Neuron (in vitro differentiated cells): ENCODE results near the gene OR10A6.

ENCODE experiments used
- H2AFZ ChIP-seq: one replicate; pipeline ENCODE4 v1.6.1; 2013; ENCODE audit warnings: low read depth, mild to moderate bottlenecking, inconsistent platforms, low read length, moderate library complexity
- H3K27me3 ChIP-seq: one replicate; pipeline ENCODE4 v1.6.1; 2013; ENCODE audit warnings: low read length; ENCODE audit not compliant: insufficient read depth
- H3K36me3 ChIP-seq: one replicate; pipeline ENCODE4 v1.6.1; 2013; ENCODE audit warnings: low read length; ENCODE audit not compliant: insufficient read depth
- H3K4me1 ChIP-seq: one replicate; pipeline ENCODE4 v1.6.1; 2013; ENCODE audit warnings: low read length; ENCODE audit not compliant: insufficient read depth
- H3K4me3 ChIP-seq: 2 replicates; pipeline ENCODE4 v1.5.1; 2013; ENCODE audit warnings: mild to moderate bottlenecking, low read length, moderate library complexity
- H3K9me3 ChIP-seq: one replicate; pipeline ENCODE4 v1.6.1; 2013; ENCODE audit warnings: low read length

Gene OR10A6

GRCh38 chr11:7931168-7931567 lies at the start of gene OR10A6:
Gene OR10A6, minus strand, starts transcription at chr11:7931268. Its CDS starts 2,606 bp downstream, at chr11:7928662.
- Histone ChIP-seq H3K9me3 (peaks cover under 1% of the 10 kb centered on the region), H3K36me3 (no peaks in the 10 kb centered on the region), H3K4me3 (no peak within 1 kb of the TSS), H3K27me3 (peaks cover 2% of the 10 kb centered on the region), H3K4me1 (no peaks in the 10 kb centered on the region), H2AFZ (no peak within 1 kb of the TSS)

- Histone ChIP-seq H3K4me3 (no peak overlapping the region), H2AFZ (no peak overlapping the region), H3K27me3 (no peaks in the 10 kb centered on the region), H3K4me1 (no peaks in the 10 kb centered on the region), H3K36me3 (no peaks in the 10 kb centered on the region), H3K9me3 (no peaks in the 10 kb centered on the region)
Measured at GRCh38 chr11:7977232-7977917, 46.3 kb upstream of the OR10A6 start.

GRCh38 chr11:7974668-7975067 lies 43.6 kb upstream of the OR10A6 start:
- Histone ChIP-seq H3K9me3 (no peaks in the 10 kb centered on the region), H3K4me1 (no peaks in the 10 kb centered on the region), H3K4me3 (no peak overlapping the region), H2AFZ (no peak overlapping the region), H3K36me3 (no peaks in the 10 kb centered on the region), H3K27me3 (no peaks in the 10 kb centered on the region)

GRCh38 chr11:7973011-7973410 lies 41.9 kb upstream of the OR10A6 start:
- no peaks in the 10 kb centered on the region for H3K27me3 ChIP-seq
- H3K4me1 ChIP-seq = no peaks in the 10 kb centered on the region
- H3K9me3 ChIP-seq = no peaks in the 10 kb centered on the region
- no peaks in the 10 kb centered on the region for H3K36me3 ChIP-seq
- no peak overlapping the region for H2AFZ ChIP-seq
- no peak overlapping the region for H3K4me3 ChIP-seq

- Histone ChIP-seq H3K9me3 (no peaks in the 10 kb centered on the region), H2AFZ (no peak overlapping the region), H3K4me3 (no peak overlapping the region), H3K36me3 (no peaks in the 10 kb centered on the region), H3K27me3 (peaks cover 4% of the 10 kb centered on the region), H3K4me1 (no peaks in the 10 kb centered on the region)
Measured at GRCh38 chr11:7971846-7972245, 40.8 kb upstream of the OR10A6 start.

GRCh38 chr11:7969756-7970646 lies 38.9 kb upstream of the OR10A6 start:
- Histone ChIP-seq H3K27me3 (peaks cover 12% of the 10 kb centered on the region), H3K36me3 (no peaks in the 10 kb centered on the region), H2AFZ (no peak overlapping the region), H3K9me3 (no peaks in the 10 kb centered on the region), H3K4me1 (no peaks in the 10 kb centered on the region), H3K4me3 (no peak overlapping the region)

- Histone ChIP-seq H3K36me3 (no peaks in the 10 kb centered on the region), H3K4me1 (no peaks in the 10 kb centered on the region), H2AFZ (no peak overlapping the region), H3K9me3 (no peaks in the 10 kb centered on the region), H3K4me3 (no peak overlapping the region), H3K27me3 (peaks cover 13% of the 10 kb centered on the region)
Measured at GRCh38 chr11:7968686-7969085, 37.6 kb upstream of the OR10A6 start.

- no peak overlapping the region for H3K4me3 ChIP-seq
- no peak overlapping the region for H2AFZ ChIP-seq
- H3K9me3 ChIP-seq = no peaks in the 10 kb centered on the region
- no peaks in the 10 kb centered on the region for H3K36me3 ChIP-seq
- H3K4me1 ChIP-seq = no peaks in the 10 kb centered on the region
- peaks cover 13% of the 10 kb centered on the region for H3K27me3 ChIP-seq
Measured at GRCh38 chr11:7967826-7968225, 36.8 kb upstream of the OR10A6 start.

GRCh38 chr11:7967097-7967496 lies 36.0 kb upstream of the OR10A6 start:
- Histone ChIP-seq H3K9me3 (no peaks in the 10 kb centered on the region), H3K27me3 (peaks cover 13% of the 10 kb centered on the region), H2AFZ (no peak overlapping the region), H3K4me1 (no peaks in the 10 kb centered on the region), H3K4me3 (no peak overlapping the region), H3K36me3 (no peaks in the 10 kb centered on the region)

- H3K4me3 ChIP-seq = no peak within 1 kb of the TSS
- H3K9me3 ChIP-seq = no peaks in the 10 kb centered on the region
- H3K27me3 ChIP-seq = peaks cover 13% of the 10 kb centered on the region
- H3K4me1 ChIP-seq = no peaks in the 10 kb centered on the region
- H2AFZ ChIP-seq = no peak within 1 kb of the TSS
- no peaks in the 10 kb centered on the region for H3K36me3 ChIP-seq
Measured at GRCh38 chr11:7965386-7965785, 34.3 kb upstream of the OR10A6 start, which contains the start of gene NLRP10. Gene NLRP10, minus strand, starts transcription at chr11:7965447. Its CDS starts 1,952 bp downstream, at chr11:7963495.

- no peak overlapping the region for H3K4me3 ChIP-seq
- no peaks in the 10 kb centered on the region for H3K9me3 ChIP-seq
- no peaks in the 10 kb centered on the region for H3K4me1 ChIP-seq
- no peaks in the 10 kb centered on the region for H3K36me3 ChIP-seq
- H2AFZ ChIP-seq = no peak overlapping the region
- peaks cover 13% of the 10 kb centered on the region for H3K27me3 ChIP-seq
Measured at GRCh38 chr11:7964873-7965272, 33.8 kb upstream of the OR10A6 start.

- H3K4me3 ChIP-seq = no peak overlapping the region
- H3K4me1 ChIP-seq = no peaks in the 10 kb centered on the region
- H2AFZ ChIP-seq = no peak overlapping the region
- H3K9me3 ChIP-seq = no peaks in the 10 kb centered on the region
- peaks cover 13% of the 10 kb centered on the region for H3K27me3 ChIP-seq
- H3K36me3 ChIP-seq = no peaks in the 10 kb centered on the region
Measured at GRCh38 chr11:7964261-7964660, 33.2 kb upstream of the OR10A6 start.

GRCh38 chr11:7955191-7955590 lies 24.1 kb upstream of the OR10A6 start:
- no peaks in the 10 kb centered on the region for H3K36me3 ChIP-seq
- no peak overlapping the region for H2AFZ ChIP-seq
- H3K27me3 ChIP-seq = no peaks in the 10 kb centered on the region
- H3K4me3 ChIP-seq = no peak overlapping the region
- no peaks in the 10 kb centered on the region for H3K4me1 ChIP-seq
- no peaks in the 10 kb centered on the region for H3K9me3 ChIP-seq
